ENCODE data around the gene TTC31. TPM values are rescaled to one million over a fixed set of nuclear protein-coding genes. Genes with fewer than 3 reads are reported as not detected.
"Not testable (repeated sequence)": the region's sequence is repeated elsewhere in the genome, so short reads cannot be mapped to it uniquely, and the experiment has no call there.

The TTC31 gene
- total RNA-seq: 16.3 and 18.9 TPM in 2 replicates
- polyA plus RNA-seq (2012): 17.7 TPM

GRCh38 chr2:74482801-74483674, at the start of gene TTC31, which contains the start of gene CCDC142:
TTC31 (plus strand) TSS chr2:74483081; CDS start chr2:74483096, 15 bp downstream.
CCDC142 (minus strand) TSS chr2:74482998; CDS start chr2:74482837, 161 bp downstream.
- DNase-seq (ENCODE audit: low read depth): peak; percentile 97

GRCh38 chr2:74436111-74436805, 46.6 kb upstream of the TTC31 start:
- DNase-seq (ENCODE audit: low read depth): no peak

- no peak for DNase-seq (ENCODE audit: low read depth)
Measured at GRCh38 chr2:74436848-74437695, 45.8 kb upstream of the TTC31 start.

- DNase-seq (ENCODE audit: low read depth): no peak
Measured at GRCh38 chr2:74438248-74438647, 44.6 kb upstream of the TTC31 start.

GRCh38 chr2:74439373-74439772, 43.5 kb upstream of the TTC31 start:
- no peak for DNase-seq (ENCODE audit: low read depth)

- peak; percentile 93 for DNase-seq (ENCODE audit: low read depth)
Measured at GRCh38 chr2:74439803-74440377, 43.0 kb upstream of the TTC31 start.

GRCh38 chr2:74440378-74441169, 42.3 kb upstream of the TTC31 start:
- DNase-seq (ENCODE audit: low read depth): peak; percentile 92

GRCh38 chr2:74441170-74441689, 41.7 kb upstream of the TTC31 start:
- no peak for DNase-seq (ENCODE audit: low read depth)

GRCh38 chr2:74441690-74442482, 41.0 kb upstream of the TTC31 start, which contains the start of gene RTKN:
RTKN (minus strand) TSS chr2:74441937; CDS start chr2:74441816, 121 bp downstream.
- DNase-seq (ENCODE audit: low read depth): no peak

- DNase-seq (ENCODE audit: low read depth): not testable (repeated sequence)
Measured at GRCh38 chr2:74442483-74443297, 40.2 kb upstream of the TTC31 start.

GRCh38 chr2:74444498-74445318, 38.2 kb upstream of the TTC31 start:
- no peak for DNase-seq (ENCODE audit: low read depth)

GRCh38 chr2:74447230-74447999, 35.5 kb upstream of the TTC31 start:
- DNase-seq (ENCODE audit: low read depth): no peak

- no peak for DNase-seq (ENCODE audit: low read depth)
Measured at GRCh38 chr2:74448771-74449170, 34.1 kb upstream of the TTC31 start.

GRCh38 chr2:74450570-74451190, 32.2 kb upstream of the TTC31 start:
- DNase-seq (ENCODE audit: low read depth): no peak

GRCh38 chr2:74454654-74455511, 28.0 kb upstream of the TTC31 start, which contains the start of gene INO80B:
INO80B (plus strand) TSS chr2:74455087; CDS start chr2:74455117, 30 bp downstream.
- DNase-seq (ENCODE audit: low read depth): peak; percentile 99

Data from myocyte (in vitro differentiated cells).